HepG2 (cell line): ENCODE results near the gene RABL6. TPM values are rescaled to one million over a fixed set of nuclear protein-coding genes. Genes with fewer than 3 reads are reported as not detected.
A peak's percentile ranks its signal among the peaks of the same experiment; 100 is the strongest.
"Not testable (repeated sequence)": the region's sequence is repeated elsewhere in the genome, so short reads cannot be mapped to it uniquely, and the experiment has no call there.

Source experiments
- FOXA1 ChIP-seq, 2 experiments: fragments of 450-650 bp in 1 of 2; sonication (generic) in 1 of 2; formaldehyde crosslinking in 1 of 2; IDR thresholded peaks; 2 replicates each; pipeline versions ENCODE4 v1.4.0 to v1.6.1; 2016 to 2020; ENCODE audit warnings: missing genetic modification reagents in 1 of 2
- HMGXB4 ChIP-seq, 2 experiments: sonication (generic) in 1 of 2; formaldehyde crosslinking in 1 of 2; IDR thresholded peaks; 2 replicates each; pipeline versions ENCODE4 v1.4.0 to v1.6.1; 2018 to 2020; ENCODE audit warnings: missing genetic modification reagents in 2 of 2, borderline replicate concordance in 1 of 2, low read depth in 1 of 2, mild to moderate bottlenecking in 1 of 2, missing biosample characterization in 1 of 2
- KLF16 ChIP-seq, 2 experiments: sonication (generic) in 1 of 2; formaldehyde crosslinking in 1 of 2; IDR thresholded peaks; 2 replicates each; pipeline versions ENCODE4 v1.6.1 to v1.8.0; 2016 to 2023; ENCODE audit warnings: missing genetic modification reagents in 2 of 2, missing compliant biosample characterization in 1 of 2
- PRDM4 ChIP-seq: sonication (generic); formaldehyde crosslinking; IDR thresholded peaks from 2 replicates; pipeline ENCODE4 v1.9.0; 2021; ENCODE audit warnings: missing genetic modification reagents, borderline replicate concordance
- TCF7L2 ChIP-seq: IDR thresholded peaks from 2 replicates; pipeline ENCODE4 v1.6.1; 2011; ENCODE audit warnings: mild to moderate bottlenecking, low read depth, low read length, moderate library complexity
- TEAD3 ChIP-seq: optimal IDR thresholded peaks from 2 replicates; pipeline ENCODE3; 2016; ENCODE audit warnings: borderline replicate concordance
- ZFP90 ChIP-seq: sonication (generic); formaldehyde crosslinking; IDR thresholded peaks from 2 replicates; pipeline ENCODE4 v1.8.0; 2022; ENCODE audit warnings: missing genetic modification reagents, mild to moderate bottlenecking, inconsistent platforms, borderline replicate concordance
- polyA plus RNA-seq, 8 experiments: library from polyadenylated mRNA; depleted of rRNA in 3 of 8; stranded (reverse) in 7 of 8; unstranded in 1 of 8; fragments of >200 nt; fragmentation: Illumina TruSeq in 4 of 8; extraction: Trizol in 4 of 8; gene quantifications; 2 replicates each; pipeline versions ENCODE4 v1.2.1 to v1.2.3, GENCODE V29; 2011 to 2016; ENCODE audit warnings: low read depth in 4 of 8, missing spikeins in 1 of 8, mixed read lengths in 1 of 8; ENCODE audit not compliant: insufficient read depth in 1 of 8
- total RNA-seq, 5 experiments: library from RNA; depleted of rRNA; stranded (reverse); fragments of >200 nt; fragmentation: Illumina TruSeq; extraction: Trizol; gene quantifications; 2 replicates each; pipeline ENCODE4 v1.2.3, GENCODE V29; 2016; ENCODE audit warnings: low read depth in 1 of 5
- TF ChIP-seq, protein P1 (sequence below): sonication (generic); formaldehyde crosslinking; IDR thresholded peaks from 2 replicates; pipeline ENCODE4 v1.4.0; 2020; ENCODE audit warnings: missing genetic modification reagents
- TF ChIP-seq, protein P2 (sequence below): IDR thresholded peaks from 2 replicates; pipeline ENCODE4 v1.4.0; 2020; ENCODE audit warnings: mild to moderate bottlenecking, missing genetic modification reagents
- TF ChIP-seq, protein P3 (sequence below): sonication (generic); formaldehyde crosslinking; IDR thresholded peaks from 2 replicates; pipeline ENCODE4 v1.9.0; 2022; ENCODE audit warnings: missing genetic modification reagents, mild to moderate bottlenecking, borderline replicate concordance

The RABL6 gene
- total and polyA plus RNA-seq, 2 of the 13 experiments (the other 11 are each of a cell fraction or from before 2014, with no cell fraction given) = 81.5 to 125 TPM

- TF ChIP-seq, protein P1, sequence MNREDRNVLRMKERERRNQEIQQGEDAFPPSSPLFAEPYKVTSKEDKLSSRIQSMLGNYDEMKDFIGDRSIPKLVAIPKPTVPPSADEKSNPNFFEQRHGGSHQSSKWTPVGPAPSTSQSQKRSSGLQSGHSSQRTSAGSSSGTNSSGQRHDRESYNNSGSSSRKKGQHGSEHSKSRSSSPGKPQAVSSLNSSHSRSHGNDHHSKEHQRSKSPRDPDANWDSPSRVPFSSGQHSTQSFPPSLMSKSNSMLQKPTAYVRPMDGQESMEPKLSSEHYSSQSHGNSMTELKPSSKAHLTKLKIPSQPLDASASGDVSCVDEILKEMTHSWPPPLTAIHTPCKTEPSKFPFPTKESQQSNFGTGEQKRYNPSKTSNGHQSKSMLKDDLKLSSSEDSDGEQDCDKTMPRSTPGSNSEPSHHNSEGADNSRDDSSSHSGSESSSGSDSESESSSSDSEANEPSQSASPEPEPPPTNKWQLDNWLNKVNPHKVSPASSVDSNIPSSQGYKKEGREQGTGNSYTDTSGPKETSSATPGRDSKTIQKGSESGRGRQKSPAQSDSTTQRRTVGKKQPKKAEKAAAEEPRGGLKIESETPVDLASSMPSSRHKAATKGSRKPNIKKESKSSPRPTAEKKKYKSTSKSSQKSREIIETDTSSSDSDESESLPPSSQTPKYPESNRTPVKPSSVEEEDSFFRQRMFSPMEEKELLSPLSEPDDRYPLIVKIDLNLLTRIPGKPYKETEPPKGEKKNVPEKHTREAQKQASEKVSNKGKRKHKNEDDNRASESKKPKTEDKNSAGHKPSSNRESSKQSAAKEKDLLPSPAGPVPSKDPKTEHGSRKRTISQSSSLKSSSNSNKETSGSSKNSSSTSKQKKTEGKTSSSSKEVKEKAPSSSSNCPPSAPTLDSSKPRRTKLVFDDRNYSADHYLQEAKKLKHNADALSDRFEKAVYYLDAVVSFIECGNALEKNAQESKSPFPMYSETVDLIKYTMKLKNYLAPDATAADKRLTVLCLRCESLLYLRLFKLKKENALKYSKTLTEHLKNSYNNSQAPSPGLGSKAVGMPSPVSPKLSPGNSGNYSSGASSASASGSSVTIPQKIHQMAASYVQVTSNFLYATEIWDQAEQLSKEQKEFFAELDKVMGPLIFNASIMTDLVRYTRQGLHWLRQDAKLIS (CRISPR knock-in tag) = peak; percentile 79; the same call in 1 of the 2 replicates
- TF ChIP-seq TEAD3 (CRISPR knock-in tag) = peak; percentile 49
- not testable (repeated sequence) for TF ChIP-seq FOXA1 (IDR thresholded peaks at IDR 0.05)
- TF ChIP-seq FOXA1 (CRISPR knock-in tag; IDR thresholded peaks at IDR 0.05) = peak; percentile 41; the same call in 1 of the 2 replicates
- TF ChIP-seq, protein P2, sequence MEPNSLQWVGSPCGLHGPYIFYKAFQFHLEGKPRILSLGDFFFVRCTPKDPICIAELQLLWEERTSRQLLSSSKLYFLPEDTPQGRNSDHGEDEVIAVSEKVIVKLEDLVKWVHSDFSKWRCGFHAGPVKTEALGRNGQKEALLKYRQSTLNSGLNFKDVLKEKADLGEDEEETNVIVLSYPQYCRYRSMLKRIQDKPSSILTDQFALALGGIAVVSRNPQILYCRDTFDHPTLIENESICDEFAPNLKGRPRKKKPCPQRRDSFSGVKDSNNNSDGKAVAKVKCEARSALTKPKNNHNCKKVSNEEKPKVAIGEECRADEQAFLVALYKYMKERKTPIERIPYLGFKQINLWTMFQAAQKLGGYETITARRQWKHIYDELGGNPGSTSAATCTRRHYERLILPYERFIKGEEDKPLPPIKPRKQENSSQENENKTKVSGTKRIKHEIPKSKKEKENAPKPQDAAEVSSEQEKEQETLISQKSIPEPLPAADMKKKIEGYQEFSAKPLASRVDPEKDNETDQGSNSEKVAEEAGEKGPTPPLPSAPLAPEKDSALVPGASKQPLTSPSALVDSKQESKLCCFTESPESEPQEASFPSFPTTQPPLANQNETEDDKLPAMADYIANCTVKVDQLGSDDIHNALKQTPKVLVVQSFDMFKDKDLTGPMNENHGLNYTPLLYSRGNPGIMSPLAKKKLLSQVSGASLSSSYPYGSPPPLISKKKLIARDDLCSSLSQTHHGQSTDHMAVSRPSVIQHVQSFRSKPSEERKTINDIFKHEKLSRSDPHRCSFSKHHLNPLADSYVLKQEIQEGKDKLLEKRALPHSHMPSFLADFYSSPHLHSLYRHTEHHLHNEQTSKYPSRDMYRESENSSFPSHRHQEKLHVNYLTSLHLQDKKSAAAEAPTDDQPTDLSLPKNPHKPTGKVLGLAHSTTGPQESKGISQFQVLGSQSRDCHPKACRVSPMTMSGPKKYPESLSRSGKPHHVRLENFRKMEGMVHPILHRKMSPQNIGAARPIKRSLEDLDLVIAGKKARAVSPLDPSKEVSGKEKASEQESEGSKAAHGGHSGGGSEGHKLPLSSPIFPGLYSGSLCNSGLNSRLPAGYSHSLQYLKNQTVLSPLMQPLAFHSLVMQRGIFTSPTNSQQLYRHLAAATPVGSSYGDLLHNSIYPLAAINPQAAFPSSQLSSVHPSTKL (CRISPR knock-in tag) = peak; percentile 70
- TF ChIP-seq ZFP90 (CRISPR knock-in tag) = 0 out of 2 replicates have a peak, but pooled peaks have one; percentile 5
- 0 out of 2 replicates have a peak, but pooled peaks have one; percentile 34 for TF ChIP-seq TCF7L2
- 0 out of 4 replicates have a peak, but pooled peaks of 1 of the 2 experiments have one; percentile 18 for TF ChIP-seq KLF16 (CRISPR knock-in tag; IDR thresholded peaks at IDR 0.05)
- peak in 1 of 2 experiments; percentile 50; a peak in 1 of 4 replicates for TF ChIP-seq HMGXB4 (CRISPR knock-in tag; IDR thresholded peaks at IDR 0.05; ENCODE audit: borderline replicate concordance in 1 of 2, low read depth in 1 of 2)
- 0 out of 2 replicates have a peak, but pooled peaks have one; percentile 44 for TF ChIP-seq PRDM4 (CRISPR knock-in tag)
- TF ChIP-seq, protein P3, sequence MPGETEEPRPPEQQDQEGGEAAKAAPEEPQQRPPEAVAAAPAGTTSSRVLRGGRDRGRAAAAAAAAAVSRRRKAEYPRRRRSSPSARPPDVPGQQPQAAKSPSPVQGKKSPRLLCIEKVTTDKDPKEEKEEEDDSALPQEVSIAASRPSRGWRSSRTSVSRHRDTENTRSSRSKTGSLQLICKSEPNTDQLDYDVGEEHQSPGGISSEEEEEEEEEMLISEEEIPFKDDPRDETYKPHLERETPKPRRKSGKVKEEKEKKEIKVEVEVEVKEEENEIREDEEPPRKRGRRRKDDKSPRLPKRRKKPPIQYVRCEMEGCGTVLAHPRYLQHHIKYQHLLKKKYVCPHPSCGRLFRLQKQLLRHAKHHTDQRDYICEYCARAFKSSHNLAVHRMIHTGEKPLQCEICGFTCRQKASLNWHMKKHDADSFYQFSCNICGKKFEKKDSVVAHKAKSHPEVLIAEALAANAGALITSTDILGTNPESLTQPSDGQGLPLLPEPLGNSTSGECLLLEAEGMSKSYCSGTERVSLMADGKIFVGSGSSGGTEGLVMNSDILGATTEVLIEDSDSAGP = peak; percentile 53; the same call in 1 of the 2 replicates
Measured at GRCh38 chr9:136788644-136789522, 18.9 kb upstream of the RABL6 start (continued).
